Spleen (tissue), 11 donors: ENCODE measurements around the gene XRCC4. TPM values are rescaled to one million over a fixed set of nuclear protein-coding genes. Genes with fewer than 3 reads are reported as not detected.
A peak's percentile ranks its signal among the peaks of the same experiment; 100 is the strongest.

Experiments
- DNase-seq: peaks from one replicate; pipeline ENCODE4 v3.0.0-alpha.2; 2020
- H3K27ac ChIP-seq, 8 donors: fragments of 200-600 bp; sonication (generic) in 7 of 8; 1 replicate in 4 of 8; 2 replicates in 4 of 8; pipeline versions ENCODE4 v1.5.0 to v1.8.0; 2016 to 2021; ENCODE audit warnings: inconsistent platforms in 4 of 8, mild to moderate bottlenecking in 4 of 8, moderate library complexity in 1 of 8
- H3K27me3 ChIP-seq, 7 donors: fragments of 200-600 bp; sonication (generic) in 6 of 7; replicated peaks in 1 of 7; 1 replicate in 4 of 7; 2 replicates in 3 of 7; pipeline versions ENCODE4 v1.5.0 to v1.8.0; 2016 to 2021; ENCODE audit warnings: inconsistent platforms in 3 of 7, mild to moderate bottlenecking in 1 of 7
- H3K36me3 ChIP-seq, 6 donors: fragments of 200-600 bp; sonication (generic) in 5 of 6; 1 replicate in 4 of 6; 2 replicates in 2 of 6; pipeline versions ENCODE4 v1.5.0 to v1.8.0; 2016 to 2021; ENCODE audit warnings: inconsistent platforms in 2 of 6
- H3K4me1 ChIP-seq, 6 donors: fragments of 200-600 bp; sonication (generic) in 5 of 6; 1 replicate in 3 of 6; 2 replicates in 3 of 6; pipeline versions ENCODE4 v1.5.0 to v1.8.0; 2016 to 2021; ENCODE audit warnings: inconsistent platforms in 3 of 6
- H3K4me3 ChIP-seq, 8 donors: fragments of 200-600 bp; sonication (generic) in 7 of 8; 1 replicate in 4 of 8; 2 replicates in 4 of 8; pipeline versions ENCODE4 v1.5.0 to v1.8.0; 2016 to 2021; ENCODE audit warnings: inconsistent platforms in 4 of 8, mild to moderate bottlenecking in 4 of 8, moderate library complexity in 2 of 8
- H3K9me3 ChIP-seq, 8 donors: fragments of 200-600 bp; sonication (generic) in 7 of 8; 1 replicate in 4 of 8; 2 replicates in 4 of 8; pipeline versions ENCODE4 v1.5.0 to v1.8.0; 2016 to 2021; ENCODE audit warnings: inconsistent platforms in 4 of 8
- CTCF ChIP-seq, 11 experiments: fragments of 200-600 bp in 7 of 11; fragments of 450-650 bp in 4 of 11; sonication (generic) in 4 of 11; IDR thresholded peaks in 8 of 11; conservative IDR thresholded peaks in 3 of 11; 1 replicate in 7 of 11; 2 replicates in 4 of 11; pipeline versions ENCODE4 v1.4.0 to v1.8.0; 2016 to 2021; ENCODE audit warnings: antibody characterized with exemption in 11 of 11, inconsistent platforms in 4 of 11, mild to moderate bottlenecking in 1 of 11
- POLR2A ChIP-seq, 3 donors: fragments of 450-650 bp; IDR thresholded peaks; one replicate each; pipeline ENCODE4 v1.5.1; 2017; ENCODE audit warnings: antibody characterized with exemption in 3 of 3, mild to moderate bottlenecking in 1 of 3
- POLR2AphosphoS5 ChIP-seq, 3 donors: sonication (generic); formaldehyde crosslinking; IDR thresholded peaks; one replicate each; pipeline ENCODE4 v1.5.1; 2017; ENCODE audit warnings: antibody characterized with exemption in 3 of 3
- WGBS, 5 donors: extraction: QIAGEN DNeasy Blood & Tissue Kit in 3 of 5; methylation state at CpG; one replicate each; pipeline versions ENCODE4 v1.1.5 to v1.1.7; 2013 to 2018; 5-methylcytosine and 5-hydroxymethylcytosine counted together
- intact Hi-C: fragments of 100-400 bp; cut with DNase I; formaldehyde crosslinking; loops from one replicate; pipeline ENCODE4 v1.15.0; 2023; ENCODE audit warnings: low total_unique reads
- polyA plus RNA-seq, 3 donors: library from polyadenylated mRNA; stranded (reverse); fragments of 200-250 nt; gene quantifications; one replicate each; pipeline ENCODE4 v1.2.1, GENCODE V29; 2013
- total RNA-seq, 7 donors: library from RNA; depleted of rRNA in 3 of 7; stranded (reverse); fragments of >200 nt in 3 of 7; fragmentation: NEBNext Ultra II Directional in 4 of 7; extraction: Animal tissue kit (Norgen Biotek cat#: 25700) in 4 of 7; gene quantifications; one replicate each; pipeline versions ENCODE4 v1.1.0 to v1.2.1, GENCODE V29; 2016 to 2021
- donor health status: healthy with polysubstance abuse.
- donor health status: DM: no; HTN: no; CAD: no; lungs with moderate emphysema.
- donor health status: DM: no; HTN: no; CAD: no.
- donor health status: Bipolar disorder and iron deficiency.
- donor health status: healthy.
- donor health status: DM: no; HTN: no; CAD: no.
- donor health status: DM: yes; HTN: yes; CAD: no.

Gene XRCC4
- total and polyA plus RNA-seq, 10 donors = 4.3 to 14.5 (median 9.6) TPM

- Histone ChIP-seq H3K27ac (no peak overlapping the region), H3K4me3 (no peak overlapping the region), H3K4me1 (no peaks in the 10 kb centered on the region), H3K36me3 (no peaks in the 10 kb centered on the region), H3K9me3 (no peaks in the 10 kb centered on the region), H3K27me3 (no peaks in the 10 kb centered on the region)
- WGBS, 5 donors = 85 to 95% (median 92%) methylated on average over 1 of the region's 1 CpG
- no peak for DNase-seq
- intact Hi-C loops = no loop called here
- TF ChIP-seq POLR2AphosphoS5 (IDR thresholded peaks at IDR 0.05) (no peak), CTCF (IDR thresholded peaks at IDR 0.05 in 8 of 11, conservative IDR thresholded peaks at IDR 0.05 in 3 of 11) (no peak), POLR2A (IDR thresholded peaks at IDR 0.05) (no peak)
Measured at GRCh38 chr5:83370957-83371356, 293.6 kb downstream of the XRCC4 start.

GRCh38 chr5:83371726-83372125 lies 294.4 kb downstream of the XRCC4 start:
- H3K27me3 ChIP-seq = no peaks in the 10 kb centered on the region
- no peaks in the 10 kb centered on the region for H3K9me3 ChIP-seq
- intact Hi-C loops = no loop called here
- no peak overlapping the region for H3K4me3 ChIP-seq
- no peak overlapping the region for H3K27ac ChIP-seq
- H3K4me1 ChIP-seq = no peaks in the 10 kb centered on the region
- TF ChIP-seq POLR2AphosphoS5 (IDR thresholded peaks at IDR 0.05) (no peak), CTCF (IDR thresholded peaks at IDR 0.05 in 8 of 11, conservative IDR thresholded peaks at IDR 0.05 in 3 of 11) (no peak), POLR2A (IDR thresholded peaks at IDR 0.05) (no peak)
- no peak for DNase-seq
- 79 to 97% (median 87%) methylated on average over 1 of the region's 1 CpG for WGBS, 5 donors
- H3K36me3 ChIP-seq = no peaks in the 10 kb centered on the region

- WGBS, 5 donors = 37 to 68% (median 65%) methylated on average over 2 of the region's 2 CpGs
- no peaks in the 10 kb centered on the region for H3K36me3 ChIP-seq
- H3K9me3 ChIP-seq = no peaks in the 10 kb centered on the region
- H3K27ac ChIP-seq = peak overlapping the region in 2 of 8 donors; percentile 10 to 42
- intact Hi-C loops = no loop called here
- no peaks in the 10 kb centered on the region for H3K27me3 ChIP-seq
- no peak for TF ChIP-seq POLR2AphosphoS5 (IDR thresholded peaks at IDR 0.05)
- no peak overlapping the region for H3K4me3 ChIP-seq
- no peaks in the 10 kb centered on the region for H3K4me1 ChIP-seq
- DNase-seq = no peak
Measured at GRCh38 chr5:83374547-83374946, 297.2 kb downstream of the XRCC4 start.

- no peaks in the 10 kb centered on the region for H3K9me3 ChIP-seq
- no peaks in the 10 kb centered on the region for H3K36me3 ChIP-seq
- intact Hi-C loops = no loop called here
- no peaks in the 10 kb centered on the region for H3K27me3 ChIP-seq
- peak overlapping the region in 3 of 8 donors; percentile 10 to 42 (median 23) for H3K27ac ChIP-seq
- DNase-seq = no peak
- TF ChIP-seq POLR2A (IDR thresholded peaks at IDR 0.05) (no peak), CTCF (IDR thresholded peaks at IDR 0.05 in 8 of 11, conservative IDR thresholded peaks at IDR 0.05 in 3 of 11) (no peak), POLR2AphosphoS5 (IDR thresholded peaks at IDR 0.05) (no peak)
- H3K4me1 ChIP-seq = no peaks in the 10 kb centered on the region
- no peak overlapping the region for H3K4me3 ChIP-seq
- 73 to 88% (median 86%) methylated on average over 3 of the region's 3 CpGs for WGBS, 5 donors
Measured at GRCh38 chr5:83375049-83375745, 297.9 kb downstream of the XRCC4 start.
